Stimulated activated CD8-positive, alpha-beta memory T cell treated with anti-CD3 and anti-CD28 coated beads, Interleukin-15, amount 100 ng/mL, for 4 hours (primary cell): Measurements from ENCODE around the gene FER1L5.

Experiments
- DNase-seq, 2 donors: peaks; one replicate each; pipeline ENCODE4 v3.0.0-alpha.2; 2020; ENCODE audit warnings: low read depth in 2 of 2

The FER1L5 gene

GRCh38 chr2:96739633-96740428, 97.3 kb downstream of the FER1L5 start, which contains the start of gene LMAN2L:
TSS of gene LMAN2L (minus strand) at chr2:96740064. CDS start at chr2:96740040, 24 bp downstream.
- peak; percentile 86 to 99 for DNase-seq

GRCh38 chr2:96747061-96747617, 104.6 kb downstream of the FER1L5 start:
- DNase-seq = no peak

GRCh38 chr2:96751800-96752199, 109.2 kb downstream of the FER1L5 start:
- no peak for DNase-seq

GRCh38 chr2:96753661-96754282, 111.2 kb downstream of the FER1L5 start:
- DNase-seq = no peak

- DNase-seq = no peak
Observed at GRCh38 chr2:96754317-96754716, 111.8 kb downstream of the FER1L5 start.
